Activated gamma-delta T cell treated with Interleukin-2 at 50 U/mL for 16 hours (primary cell): ENCODE data around the gene PITX1.
"Not testable (repeated sequence)": the region's sequence is repeated elsewhere in the genome, so short reads cannot be mapped to it uniquely, and the experiment has no call there.

Source experiments
- DNase-seq: peaks from one replicate; pipeline ENCODE4 v3.0.0-alpha.2; 2020

PITX1 gene

DNA sequence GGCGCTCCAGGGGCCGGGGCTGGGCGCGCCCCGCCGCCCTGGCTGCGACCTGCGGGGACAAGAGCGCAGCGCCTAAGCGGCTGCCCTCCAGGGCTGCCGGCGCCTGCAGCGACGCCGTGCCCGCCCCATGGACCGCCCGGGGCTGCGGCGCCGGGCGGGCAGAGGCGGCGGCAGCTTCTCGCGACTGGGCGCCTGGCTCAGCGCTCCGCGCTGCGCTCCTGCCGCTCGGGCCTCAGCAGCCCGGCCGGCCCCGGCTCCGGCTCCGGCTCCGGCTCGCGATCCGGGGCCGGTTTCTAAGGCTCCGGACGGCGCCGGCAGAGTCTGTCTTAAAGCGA lies at the start of gene PITX1:
Gene PITX1 (minus strand): TSS at position 328 of the 335 bp plus-strand sequence. CDS start 347 bp downstream, outside the sequence.
- DNase-seq, result no peak

DNA sequence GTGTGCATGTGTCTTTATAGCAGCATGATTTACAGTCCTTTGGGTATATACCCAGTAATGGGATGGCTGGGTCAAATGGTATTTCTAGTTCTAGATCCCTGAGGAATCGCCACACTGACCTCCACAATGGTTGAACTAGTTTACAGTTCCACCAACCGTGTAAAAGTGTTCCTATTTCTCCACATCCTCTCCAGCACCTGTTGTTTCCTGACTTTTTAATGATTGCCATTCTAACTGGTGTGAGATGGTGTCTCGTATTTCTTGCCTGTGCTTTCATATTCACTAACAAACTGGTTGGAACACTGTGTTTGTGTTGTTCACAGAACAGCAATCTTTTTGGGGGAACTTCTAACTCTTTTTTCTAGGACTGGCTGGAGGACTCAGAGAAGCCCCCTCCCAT lies 49.3 kb upstream of the PITX1 start:
- not testable (repeated sequence) for DNase-seq

- DNase-seq, result no peak
Observed at GRCh38 chr5:135081240-135081639, 47.2 kb upstream of the PITX1 start.

DNA sequence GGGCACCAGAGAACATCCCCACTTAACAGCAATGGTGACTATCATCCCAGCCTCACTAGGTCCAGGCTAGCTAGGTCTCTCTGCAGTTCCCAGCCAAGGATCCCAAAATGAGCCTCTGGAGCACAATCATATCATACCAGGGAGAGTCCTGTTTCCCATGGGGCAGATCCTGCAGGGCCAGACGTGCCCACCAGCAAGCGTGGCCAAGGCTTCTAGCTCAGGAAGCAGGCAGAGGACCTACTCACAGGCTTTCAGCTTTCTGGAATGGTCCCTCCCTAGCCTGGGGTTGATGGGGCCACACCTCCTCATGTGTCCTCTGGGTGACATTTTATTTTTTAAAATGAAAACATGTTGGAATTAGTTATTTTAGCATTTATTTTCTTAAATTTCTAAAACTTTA lies 45.7 kb upstream of the PITX1 start:
- DNase-seq, result no peak

DNA sequence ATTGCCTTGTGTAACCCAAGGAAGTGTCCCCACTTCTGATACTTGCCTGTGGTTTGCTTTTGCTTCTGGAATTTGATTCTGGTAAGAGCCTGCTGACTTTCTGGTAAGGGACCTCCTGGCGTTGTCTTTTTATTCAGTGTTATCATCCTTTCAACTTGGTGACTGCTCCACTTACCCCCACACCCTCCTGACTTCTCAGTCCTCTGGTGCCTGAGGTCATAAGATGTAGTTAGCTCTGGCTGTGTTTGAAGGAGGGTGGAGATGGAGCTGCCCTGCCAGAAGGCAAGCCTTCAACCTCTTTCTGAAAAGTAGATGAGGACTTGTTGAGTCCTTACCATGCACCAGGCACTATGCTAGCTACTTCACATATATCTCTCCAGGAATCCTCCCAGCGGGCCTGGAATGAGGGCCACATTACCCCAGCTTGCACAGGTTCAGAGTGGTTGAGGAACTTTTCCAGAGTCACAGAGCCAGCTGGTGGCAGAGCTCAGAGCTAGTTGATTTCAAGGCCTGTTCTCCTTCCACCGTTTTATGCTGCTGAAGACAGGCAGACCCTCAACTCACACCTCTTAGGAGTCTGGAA lies 45.2 kb upstream of the PITX1 start:
- DNase-seq, result no peak

GRCh38 chr5:135076801-135077200 lies 42.8 kb upstream of the PITX1 start:
- no peak for DNase-seq

DNA sequence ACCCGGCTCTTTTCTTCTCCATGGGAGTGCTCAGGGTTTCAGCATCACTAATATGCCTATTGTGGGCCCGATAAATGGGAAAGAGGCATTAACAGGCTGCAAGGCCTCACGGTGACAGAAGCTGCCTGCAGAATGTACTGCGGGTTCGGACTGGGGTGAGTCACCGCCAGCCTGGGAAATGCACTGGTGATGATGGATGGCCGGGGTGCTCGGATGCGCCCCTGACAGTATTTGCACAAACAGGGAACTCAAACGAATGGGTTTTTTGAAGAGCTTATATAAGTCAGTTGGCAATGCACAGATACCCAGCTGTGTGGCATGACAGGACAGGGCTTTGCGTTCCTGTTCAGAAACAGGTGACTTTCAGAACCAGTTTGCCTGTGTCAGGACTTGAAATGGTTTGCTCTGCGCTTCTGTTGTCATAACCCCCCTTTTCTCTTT lies 42.0 kb upstream of the PITX1 start:
- no peak for DNase-seq

DNA sequence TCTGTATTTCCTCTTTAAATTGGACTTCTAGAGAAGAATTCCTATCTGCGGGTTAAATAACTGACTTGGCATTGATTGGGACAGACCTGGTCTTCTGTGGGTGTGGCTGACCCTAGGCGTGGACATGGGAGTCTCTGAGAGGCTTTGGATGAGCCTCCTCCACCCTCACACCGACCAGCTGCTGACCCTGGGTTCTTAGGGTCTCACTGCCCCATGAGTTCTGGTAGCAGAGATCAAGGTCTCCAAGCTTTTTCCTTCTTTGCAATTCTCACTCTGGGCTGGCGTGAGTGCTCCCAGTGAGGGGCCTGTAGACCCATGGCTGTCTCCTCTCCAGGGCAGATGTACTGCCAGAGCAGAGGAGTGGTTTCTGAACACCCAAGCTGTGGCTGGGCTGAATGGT lies 41.6 kb upstream of the PITX1 start:
- no peak for DNase-seq

GRCh38 chr5:135073761-135074345 lies 39.8 kb upstream of the PITX1 start:
- no peak for DNase-seq

DNA sequence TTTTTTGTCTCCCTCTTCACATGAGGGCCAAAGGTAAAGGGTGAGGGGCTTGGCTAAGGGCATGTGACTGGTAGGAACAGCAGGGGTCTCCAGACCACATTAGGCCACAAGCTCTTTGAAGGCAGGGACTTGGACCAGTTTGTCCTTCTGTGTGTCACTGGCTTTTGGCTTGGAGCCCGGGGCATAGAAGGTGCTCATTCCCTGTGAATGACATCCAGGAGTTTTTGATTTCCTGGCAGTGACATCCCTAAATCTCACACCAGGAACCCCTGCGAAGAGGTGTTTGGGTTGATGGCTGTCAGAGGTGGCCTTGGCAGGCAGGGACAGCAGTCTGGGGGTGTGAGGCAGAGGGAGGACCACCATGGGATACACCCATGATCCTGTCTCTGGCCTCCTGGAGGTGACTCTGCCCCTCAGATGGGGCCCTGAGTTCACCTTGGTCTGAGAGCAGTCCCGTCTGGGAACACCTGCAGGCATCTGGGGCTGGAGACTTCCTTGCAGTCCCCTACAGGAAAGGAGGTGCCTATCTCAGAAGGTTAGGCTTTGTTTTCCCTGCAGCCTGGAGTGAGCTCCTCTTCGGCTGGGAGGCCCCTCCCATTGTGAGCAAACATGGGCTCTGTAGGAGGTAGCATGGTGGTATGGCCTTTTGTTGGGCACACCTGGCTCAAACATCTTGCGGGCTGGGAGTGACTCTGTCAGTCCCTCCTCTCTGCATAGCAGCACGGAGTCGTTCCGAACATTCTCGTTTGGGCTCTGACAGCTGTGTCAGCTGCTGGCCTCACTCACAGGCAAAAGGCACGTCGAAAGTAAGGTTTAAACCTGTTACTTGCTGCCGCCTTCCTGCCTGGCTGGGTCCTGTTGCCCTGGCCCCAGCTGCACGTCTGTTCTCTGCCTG lies 38.6 kb upstream of the PITX1 start:
- no peak for DNase-seq

GRCh38 chr5:135071311-135071710 lies 37.3 kb upstream of the PITX1 start:
- DNase-seq, result no peak

- no peak for DNase-seq
Observed at GRCh38 chr5:135069895-135070657, 36.0 kb upstream of the PITX1 start.

DNA sequence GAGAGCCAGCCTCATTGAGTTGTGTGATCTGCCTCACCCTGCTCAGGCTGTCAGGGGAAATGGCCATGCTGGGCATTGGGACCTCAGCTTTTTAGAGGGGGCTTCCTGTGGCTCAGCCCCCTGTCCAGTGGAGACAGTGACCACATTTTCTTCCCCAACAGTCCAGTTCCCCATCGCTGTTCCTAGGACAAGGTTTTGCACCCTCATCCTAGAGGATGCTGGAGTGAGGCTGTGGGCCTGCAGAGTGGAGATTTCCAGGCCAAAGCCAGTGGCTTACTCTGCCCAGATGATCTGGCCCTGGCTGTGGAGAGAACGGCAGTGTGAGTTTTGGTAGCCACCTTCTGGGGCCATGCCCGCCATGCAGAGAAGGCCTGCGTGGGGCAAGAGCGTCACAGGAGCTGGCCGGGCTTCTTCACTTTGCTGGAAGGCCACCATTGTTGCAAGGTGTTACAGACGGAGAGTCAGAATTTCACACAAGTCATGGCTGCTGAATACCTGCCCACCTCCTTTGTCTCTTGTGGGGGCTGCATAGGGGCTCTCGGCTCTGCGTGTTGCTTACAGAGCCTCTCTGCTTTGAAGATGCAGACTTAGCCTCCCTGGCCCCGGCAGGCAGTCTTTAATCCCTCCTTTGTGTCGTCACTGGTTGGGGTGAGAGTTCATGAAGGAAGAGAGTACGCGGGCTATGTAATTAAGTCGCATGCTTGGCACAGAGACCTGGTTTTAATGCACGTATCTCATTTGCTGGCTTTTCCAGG lies 35.2 kb upstream of the PITX1 start:
- DNase-seq, result no peak

- no peak for DNase-seq
Observed at GRCh38 chr5:135067587-135067986, 33.6 kb upstream of the PITX1 start.

DNA sequence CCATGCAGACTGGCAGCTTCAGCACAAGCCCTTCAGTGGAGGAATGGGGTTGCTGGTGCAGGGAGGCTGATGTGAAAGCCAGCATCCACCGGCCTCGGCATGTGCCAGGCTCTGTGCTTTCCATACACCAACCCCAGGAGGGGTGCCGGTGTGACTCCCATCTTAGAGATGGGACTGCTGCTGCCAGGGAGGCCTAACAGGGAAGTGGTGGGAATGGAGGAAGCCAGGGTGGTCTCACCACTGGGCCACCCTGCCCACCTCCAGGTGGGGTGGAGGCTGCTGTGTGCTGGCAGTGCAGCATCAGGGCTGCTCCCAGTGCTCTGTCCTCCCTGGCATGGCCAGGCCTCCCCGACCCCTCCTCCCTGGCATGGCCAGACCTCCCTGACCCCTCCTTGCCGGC lies 32.8 kb upstream of the PITX1 start:
- no peak for DNase-seq

DNA sequence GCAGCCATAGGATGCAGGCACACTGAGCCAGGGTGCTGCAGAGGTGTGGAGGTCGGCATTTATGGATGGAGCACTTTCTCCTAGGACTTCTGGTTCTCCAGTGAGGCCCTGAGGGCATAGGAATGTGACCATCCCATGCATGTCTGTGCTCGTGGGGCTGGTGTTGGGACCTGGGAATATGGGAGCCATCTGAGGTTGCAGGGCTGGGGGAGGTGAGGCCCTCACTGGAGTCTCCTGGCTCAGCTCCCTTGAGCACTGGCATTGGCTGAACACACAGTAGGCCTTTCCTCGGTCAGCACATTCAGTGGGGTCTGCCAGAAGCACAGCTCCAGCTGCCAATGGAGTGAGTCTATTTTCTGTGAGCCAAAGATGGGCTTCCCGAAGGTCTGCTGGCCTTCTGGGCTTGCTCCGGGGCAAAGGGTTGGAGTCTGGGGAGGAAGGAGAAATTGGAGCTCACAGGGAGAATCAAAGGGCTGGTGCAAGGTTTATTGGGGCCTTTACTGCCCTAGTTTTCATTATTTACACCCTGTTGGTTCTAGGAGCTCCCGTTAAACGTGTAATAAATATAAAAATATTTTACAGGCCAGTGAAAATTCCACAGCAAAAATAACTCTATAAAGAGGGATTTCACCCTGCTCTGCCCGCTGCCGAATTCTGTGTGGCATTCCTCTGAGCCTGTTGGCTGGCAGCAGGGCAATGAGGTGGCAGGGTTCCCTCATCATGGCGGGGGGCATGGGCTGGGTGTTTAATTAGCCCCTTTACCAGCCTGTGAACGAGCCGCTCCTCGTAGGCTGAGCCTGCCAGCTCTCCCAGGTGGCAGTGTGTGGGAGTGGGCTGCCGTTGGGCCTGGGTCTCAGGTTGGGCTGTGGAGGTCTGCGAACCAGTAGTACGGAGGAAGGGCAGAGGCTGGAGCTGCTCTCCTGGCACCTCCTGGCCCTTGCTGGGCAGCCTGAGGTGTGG lies 31.6 kb upstream of the PITX1 start:
- DNase-seq, result no peak

GRCh38 chr5:135064235-135064570 lies 30.2 kb upstream of the PITX1 start:
- DNase-seq, result no peak

GRCh38 chr5:135063511-135064234 lies 29.6 kb upstream of the PITX1 start:
- no peak for DNase-seq

DNA sequence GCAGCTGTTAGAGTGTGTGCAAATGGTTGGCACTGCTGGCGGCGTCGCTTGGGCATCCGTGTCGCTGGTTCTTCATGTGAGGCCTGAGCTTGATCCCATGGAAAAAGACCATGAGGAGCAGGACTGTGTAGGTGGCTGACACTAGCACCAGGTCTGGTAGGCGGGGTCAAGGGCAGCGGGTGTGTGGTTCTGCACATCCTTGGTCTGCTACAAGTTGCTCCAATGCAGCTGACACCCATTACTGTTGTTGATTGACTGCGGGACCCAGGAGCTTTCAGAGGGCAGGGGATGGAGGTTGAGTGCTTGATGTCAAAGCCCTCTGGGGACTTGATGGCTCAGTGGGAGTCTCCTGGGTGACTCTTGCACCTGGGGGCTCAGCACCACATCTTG lies 29.0 kb upstream of the PITX1 start:
- no peak for DNase-seq

- DNase-seq, result no peak
Observed at GRCh38 chr5:135062216-135063055, 28.4 kb upstream of the PITX1 start.
